GM03348 (cell line): Measurements from ENCODE around the gene ATP2B3.

Experiments used
- DNase-seq: peaks from one replicate; pipeline ENCODE4 v3.0.0; 2012; ENCODE audit warnings: low spot score

ATP2B3 gene

GRCh38 chrX:153533091-153533490 lies 15.6 kb downstream of the ATP2B3 start:
- DNase-seq = no peak

- no peak for DNase-seq
Measured at GRCh38 chrX:153537080-153537479, 19.6 kb downstream of the ATP2B3 start.

DNA sequence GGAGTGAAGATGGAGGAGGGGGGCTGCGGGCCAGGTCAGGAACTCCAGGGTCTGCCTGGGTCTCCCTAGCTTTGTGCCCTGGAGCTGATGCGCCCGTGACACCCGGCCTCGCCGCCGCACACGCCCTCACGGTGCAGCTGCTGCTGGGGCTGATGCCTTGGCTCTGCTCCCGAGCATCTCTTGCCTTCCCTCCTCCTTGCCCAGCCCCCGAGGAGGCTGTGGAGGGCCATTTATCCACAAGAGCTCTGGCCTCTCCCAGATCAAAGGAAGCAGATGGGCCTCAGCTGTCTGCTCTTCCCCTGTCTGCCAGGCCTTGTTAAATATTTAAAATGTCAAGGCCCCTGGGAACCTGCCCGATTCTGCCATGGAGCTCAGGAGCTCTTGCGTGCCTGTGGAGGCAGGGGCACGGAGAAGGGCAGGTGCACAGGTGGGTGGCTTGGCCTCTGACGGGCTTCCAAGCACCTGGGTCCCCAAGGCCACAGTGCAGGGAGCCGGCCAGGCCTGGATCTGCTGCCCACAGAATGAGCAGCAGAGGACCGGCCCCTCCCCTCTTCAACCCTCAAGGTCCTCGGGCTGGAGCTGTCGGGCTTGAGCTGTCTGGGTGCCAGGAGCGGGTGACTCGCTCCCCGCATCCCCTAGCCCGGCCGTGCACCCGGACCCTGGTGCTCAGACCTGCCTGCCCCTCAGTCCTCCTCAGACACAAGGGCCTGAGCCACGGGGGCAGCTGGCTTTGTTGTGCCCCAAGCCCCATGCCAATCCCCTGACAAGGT lies 20.3 kb downstream of the ATP2B3 start:
- no peak for DNase-seq

DNA sequence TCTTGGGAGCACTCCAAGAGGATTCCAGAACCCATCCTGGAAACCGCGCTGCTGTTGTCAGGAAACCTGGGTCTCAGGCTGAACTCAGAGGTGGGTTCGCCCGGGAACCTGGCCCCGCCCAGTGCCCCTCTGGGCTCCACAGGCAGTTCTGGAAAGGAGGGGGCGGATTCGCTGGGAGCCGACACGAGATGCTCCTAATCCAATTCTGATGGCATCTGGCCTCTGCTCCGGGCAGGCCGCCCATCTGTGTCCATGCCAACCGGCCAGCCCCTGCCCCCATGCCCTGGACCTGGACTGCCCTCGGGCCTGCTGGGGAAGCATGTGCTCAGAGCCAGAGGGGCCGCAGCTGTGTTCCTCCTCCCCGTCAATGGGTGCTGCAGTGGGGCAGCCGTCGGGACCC lies 21.0 kb downstream of the ATP2B3 start:
- no peak for DNase-seq

DNA sequence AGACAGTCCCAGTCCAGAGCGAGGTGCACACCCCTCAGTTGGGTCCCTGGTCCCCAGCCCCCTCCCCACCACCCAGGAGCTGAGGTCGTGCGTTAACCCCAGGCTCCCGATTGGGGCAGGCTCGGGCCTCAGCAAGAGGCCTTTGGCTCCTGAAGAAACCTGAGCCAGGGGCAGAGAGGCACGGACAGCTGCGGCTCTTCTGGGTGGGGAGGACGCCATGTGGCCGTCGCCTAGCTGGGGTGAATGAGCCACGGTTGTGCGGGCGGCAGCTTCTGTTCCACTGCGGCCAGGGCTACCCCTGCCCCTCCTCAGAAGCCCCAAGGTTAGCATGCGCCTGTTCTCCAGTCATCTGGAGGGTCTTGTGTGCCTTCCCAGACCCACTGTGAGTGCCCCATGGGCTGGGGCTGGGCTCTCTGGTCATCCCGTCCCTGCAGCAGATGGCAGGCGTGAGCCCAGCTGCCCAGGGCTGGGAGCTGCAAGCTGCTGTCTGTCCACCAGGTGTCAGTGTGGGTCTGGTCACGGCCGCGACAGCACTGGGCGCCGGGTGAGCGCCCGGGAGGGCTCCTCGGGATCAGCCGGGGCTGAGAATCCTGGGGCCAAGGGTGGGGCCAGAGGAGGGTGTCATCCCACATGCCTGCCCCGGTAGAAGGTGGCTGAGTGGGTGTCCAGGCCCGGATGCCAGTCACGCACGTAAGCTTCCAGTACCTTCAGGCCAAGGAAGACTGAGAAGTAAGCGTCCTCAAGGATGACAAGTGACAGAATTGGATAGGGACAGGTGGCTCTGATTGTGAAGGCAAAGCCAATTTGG lies 21.9 kb downstream of the ATP2B3 start:
- peak; percentile 87 for DNase-seq

- no peak for DNase-seq
Measured at GRCh38 chrX:153539979-153540358, 22.5 kb downstream of the ATP2B3 start.

DNA sequence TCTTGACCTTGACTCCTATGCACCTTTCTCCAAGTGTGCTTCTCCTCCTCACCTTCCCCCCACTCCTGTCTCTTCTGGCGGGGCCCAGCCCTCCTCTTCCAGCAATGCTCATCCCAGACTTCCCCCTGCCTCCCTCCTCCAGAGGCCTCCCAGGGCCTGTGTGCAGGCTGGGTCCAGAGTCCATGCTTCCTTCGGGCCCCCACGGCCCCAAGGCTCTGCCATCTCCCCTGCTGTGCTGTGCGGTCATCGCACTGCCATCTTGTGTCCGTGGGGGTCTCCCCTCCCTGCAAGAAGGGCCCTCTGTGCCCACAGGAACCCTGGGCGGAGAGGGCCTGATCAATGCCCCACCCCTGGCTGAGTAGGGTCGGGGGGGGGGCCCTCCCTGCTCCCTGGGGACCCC lies 27.3 kb downstream of the ATP2B3 start:
- no peak for DNase-seq

GRCh38 chrX:153546386-153546785 lies 28.9 kb downstream of the ATP2B3 start:
- no peak for DNase-seq

DNA sequence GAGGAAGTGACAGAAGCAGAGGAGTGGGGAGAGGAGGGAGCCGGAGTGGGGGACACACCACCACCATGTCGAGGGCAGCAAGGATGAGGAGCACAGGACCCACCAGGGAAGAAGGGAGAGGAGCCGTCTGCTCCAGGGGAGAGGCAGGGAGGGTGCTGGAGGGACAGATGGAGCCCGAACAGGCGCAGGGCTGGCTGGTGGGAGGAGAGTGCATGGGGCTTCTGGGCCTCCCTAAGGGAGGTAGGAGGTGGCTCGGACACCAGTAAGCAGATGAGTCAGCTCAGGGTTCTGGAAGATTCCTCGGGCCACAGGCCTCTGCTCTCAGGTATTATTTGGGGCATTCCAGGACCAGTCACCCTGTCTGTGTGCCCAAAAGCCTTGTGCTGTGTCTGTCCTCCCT lies 29.8 kb downstream of the ATP2B3 start:
- no peak for DNase-seq

DNA sequence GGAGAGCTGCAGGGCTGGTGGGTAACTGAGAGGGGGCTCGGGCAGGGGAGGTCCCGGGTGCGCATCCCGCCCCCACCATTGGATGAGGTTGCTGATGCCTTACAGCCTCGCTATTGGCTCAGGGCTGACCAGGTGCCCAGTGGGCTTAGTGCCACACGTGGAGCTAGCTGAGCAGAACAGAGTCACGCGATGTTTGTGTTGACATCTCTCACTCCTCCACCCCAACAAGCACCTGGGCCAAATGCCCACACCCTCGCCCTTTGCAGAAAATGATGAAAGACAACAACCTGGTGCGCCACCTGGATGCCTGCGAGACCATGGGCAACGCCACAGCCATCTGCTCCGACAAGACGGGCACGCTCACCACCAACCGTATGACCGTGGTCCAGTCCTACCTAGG lies 31.8 kb downstream of the ATP2B3 start:
- no peak for DNase-seq

GRCh38 chrX:153549807-153550206 lies 32.4 kb downstream of the ATP2B3 start:
- no peak for DNase-seq

DNA sequence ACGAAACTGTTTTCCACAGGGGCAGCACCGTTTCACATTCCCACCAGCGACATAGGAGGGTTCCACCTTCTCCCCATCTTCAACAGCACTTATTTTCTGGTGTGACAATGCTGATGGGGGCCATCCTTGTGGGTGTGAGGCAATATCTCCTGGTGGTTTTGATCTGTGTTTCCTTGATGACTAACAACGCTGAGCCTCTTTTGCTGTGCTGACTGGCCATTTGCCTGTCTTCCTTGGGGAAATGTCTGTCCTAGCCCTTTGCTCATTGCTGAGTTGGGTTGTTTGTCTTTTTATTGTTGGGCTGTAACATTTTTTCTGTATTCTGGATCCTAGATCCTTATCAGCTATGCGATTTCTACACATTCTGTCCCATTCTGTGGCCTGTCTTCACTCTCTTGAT lies 33.7 kb downstream of the ATP2B3 start:
- DNase-seq = peak; percentile 23

DNA sequence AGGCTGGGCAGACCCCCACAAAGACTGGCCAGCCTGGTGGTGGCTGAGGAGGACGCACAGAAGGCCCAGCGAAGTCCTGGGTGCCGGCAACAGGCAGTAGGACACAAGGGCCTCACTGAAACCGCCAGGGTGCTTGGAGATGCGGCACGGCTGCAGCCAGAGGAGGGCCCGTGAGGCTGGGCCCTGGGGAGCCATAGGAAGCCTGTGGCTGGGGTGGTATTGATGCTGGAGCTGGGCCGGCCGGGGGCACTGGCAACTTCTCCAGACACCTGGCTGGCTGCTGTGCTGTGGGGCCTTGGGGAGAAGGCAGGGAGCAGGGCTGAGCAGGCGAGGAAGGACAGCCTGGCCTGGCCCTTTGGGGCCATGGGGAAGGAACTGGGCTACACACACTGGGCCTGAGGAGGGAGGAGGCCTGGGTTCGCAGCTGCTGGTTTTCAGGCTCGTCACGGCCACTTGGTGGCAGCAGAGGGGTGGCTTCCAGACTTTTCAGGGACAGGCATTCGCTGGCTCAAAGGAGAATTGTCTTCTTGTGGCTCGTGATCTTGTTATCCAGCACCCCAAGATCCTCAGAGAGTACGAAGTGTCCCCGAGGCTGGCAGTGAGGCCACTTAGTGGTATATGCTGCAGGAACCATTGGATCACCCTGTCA lies 37.2 kb downstream of the ATP2B3 start:
- peak; percentile 78 for DNase-seq

DNA sequence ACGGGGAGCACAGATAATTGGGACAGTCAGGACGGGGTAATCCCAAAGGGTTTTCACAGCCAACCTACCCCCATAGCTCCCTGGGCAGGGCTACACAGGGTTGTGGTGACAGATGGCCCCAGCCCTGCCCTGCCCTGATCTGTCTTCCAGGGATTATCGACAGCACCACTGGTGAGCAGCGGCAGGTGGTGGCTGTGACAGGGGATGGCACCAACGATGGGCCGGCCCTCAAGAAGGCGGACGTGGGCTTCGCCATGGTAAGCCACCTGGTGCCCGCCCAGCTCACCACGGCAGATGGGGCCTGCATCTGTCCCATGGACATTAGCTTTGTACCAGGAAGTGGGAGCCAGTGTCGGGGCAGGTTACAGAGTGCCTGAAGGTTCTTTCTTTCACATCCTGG lies 39.3 kb downstream of the ATP2B3 start:
- no peak for DNase-seq

- no peak for DNase-seq
Measured at GRCh38 chrX:153557618-153558355, 40.3 kb downstream of the ATP2B3 start.

GRCh38 chrX:153560000-153560399 lies 42.6 kb downstream of the ATP2B3 start:
- DNase-seq = peak; percentile 11

GRCh38 chrX:153560466-153560865 lies 43.0 kb downstream of the ATP2B3 start:
- no peak for DNase-seq

DNA sequence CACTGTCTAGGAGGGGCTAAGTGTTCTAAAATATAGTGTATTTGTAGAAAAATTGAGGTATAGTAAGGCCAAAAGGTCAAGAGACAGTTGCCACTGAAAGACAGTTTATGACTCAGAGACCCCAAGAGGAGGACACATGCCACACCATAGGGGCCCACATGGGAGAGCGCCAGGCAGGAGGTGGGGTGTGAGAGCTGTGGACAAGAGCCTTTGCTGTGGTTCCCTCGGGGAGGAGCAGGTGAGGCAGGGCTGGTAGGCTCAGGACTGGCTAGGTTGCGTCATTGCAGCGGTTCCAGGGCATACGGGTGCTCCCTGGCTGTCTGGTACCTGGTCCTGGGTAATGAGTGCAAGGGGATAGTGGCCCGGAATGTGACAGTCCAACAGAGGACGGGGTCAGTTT lies 43.9 kb downstream of the ATP2B3 start:
- DNase-seq = no peak

DNA sequence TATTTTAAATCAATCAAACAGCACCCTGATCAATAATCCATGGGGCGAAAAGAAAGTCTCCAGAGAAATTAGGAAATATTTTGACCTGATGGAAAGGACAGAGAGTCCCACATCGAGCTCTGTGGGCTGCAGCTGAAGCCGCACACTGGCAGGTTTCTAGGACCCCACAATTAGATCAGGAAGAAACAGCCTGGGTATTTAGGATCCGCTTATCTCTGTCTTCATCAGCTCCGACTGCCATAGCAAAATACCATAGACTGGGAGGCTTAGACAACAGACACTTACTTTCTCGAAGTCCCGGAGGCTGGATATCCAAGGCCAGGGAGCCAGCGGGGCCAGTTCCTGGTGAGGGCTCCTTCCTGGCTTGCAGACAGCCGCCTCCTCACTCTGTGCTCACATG lies 45.1 kb downstream of the ATP2B3 start:
- DNase-seq = no peak

DNA sequence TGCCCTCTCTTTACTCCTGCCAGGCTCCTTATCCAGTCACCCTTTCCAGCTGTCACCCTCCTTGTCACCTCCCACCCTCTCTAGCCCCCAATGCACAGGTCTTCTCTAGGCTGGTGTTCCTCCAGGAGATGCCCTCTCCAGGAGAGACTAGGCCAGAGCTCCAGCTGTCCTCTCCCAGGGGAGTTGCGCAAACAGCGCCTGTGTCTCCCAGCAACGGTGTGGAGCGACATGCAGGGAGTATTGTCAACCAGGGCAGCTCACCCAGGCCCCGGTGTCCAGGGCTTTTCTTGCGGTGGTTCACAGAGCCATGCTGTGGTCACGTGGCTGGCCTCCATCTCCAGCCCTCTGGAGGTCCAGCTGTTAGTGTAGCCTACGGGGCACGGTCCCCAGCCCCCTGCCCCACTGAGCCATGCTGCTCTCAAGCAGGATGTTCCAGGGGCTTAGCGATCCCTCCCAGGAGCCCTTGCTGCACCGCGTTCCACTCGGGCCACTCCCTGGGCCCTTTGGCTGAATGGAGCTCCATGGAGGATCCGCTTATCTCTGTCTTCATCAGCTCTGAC lies 46.7 kb downstream of the ATP2B3 start:
- DNase-seq = no peak

DNA sequence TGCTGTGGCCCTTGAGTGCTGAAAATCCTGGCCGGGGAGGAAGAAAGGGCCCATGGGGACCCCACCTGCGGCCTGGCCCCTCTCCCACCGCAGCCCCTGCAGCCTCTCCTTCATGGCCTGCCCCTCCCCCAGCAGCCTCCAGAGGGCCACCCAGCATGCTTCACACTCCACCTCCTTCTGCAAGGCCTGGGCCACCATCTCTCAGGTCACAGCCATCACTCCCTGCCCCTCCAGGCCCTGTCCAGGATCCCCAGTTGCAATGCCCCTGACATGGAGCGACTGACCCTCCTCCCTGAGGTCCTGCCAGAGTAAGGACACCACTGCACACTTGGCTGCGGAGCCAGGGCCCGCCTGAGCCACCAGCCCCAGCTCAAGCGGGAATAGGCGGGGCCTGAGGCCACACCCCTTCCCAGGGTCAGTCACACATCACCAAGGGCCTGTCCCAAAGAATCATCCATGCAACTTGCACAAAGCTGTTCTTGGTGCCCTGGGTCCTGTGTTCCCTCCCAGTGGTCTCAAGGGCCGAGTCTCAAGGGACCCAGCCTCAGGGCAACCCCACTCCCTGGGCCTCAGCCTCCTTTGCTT lies 48.6 kb downstream of the ATP2B3 start:
- DNase-seq = no peak
